K562 (cell line): Measurements from ENCODE around the gene MFSD12. TPM values are rescaled to one million over a fixed set of nuclear protein-coding genes. Genes with fewer than 3 reads are reported as not detected.

Experiments
- ARNT ChIP-seq, 2 experiments: fragments of 450-650 bp; IDR thresholded peaks; 2 replicates each; pipeline ENCODE4 v1.6.1; 2016; ENCODE audit warnings: mild to moderate bottlenecking in 1 of 2
- BACH1 ChIP-seq: fragments of 200-800 bp; sonication (Bioruptor generic); IDR thresholded peaks from 2 replicates; pipeline ENCODE4 v1.6.1; 2016; ENCODE audit warnings: missing genetic modification characterization, missing compliant biosample characterization
- BDP1 ChIP-seq: IDR thresholded peaks from 3 replicates; pipeline ENCODE4 v1.6.1; 2011; ENCODE audit not compliant: insufficient read length, insufficient read depth
- DPF2 ChIP-seq: fragments of 450-650 bp; IDR thresholded peaks from 2 replicates; pipeline ENCODE4 v1.6.1; 2016
- EP400 ChIP-seq: fragments of 450-650 bp; IDR thresholded peaks from 2 replicates; pipeline ENCODE4 v1.6.1; 2017; ENCODE audit warnings: antibody characterized with exemption, mild to moderate bottlenecking, moderate library complexity
- ETV6 ChIP-seq, 3 experiments: fragments of 150-350 bp in 1 of 3; sonication (generic) in 1 of 3; formaldehyde crosslinking in 1 of 3; IDR thresholded peaks; 2 replicates each; pipeline versions ENCODE4 v1.6.1 to v1.8.0; 2014 to 2022; ENCODE audit warnings: borderline replicate concordance in 2 of 3, low read depth in 2 of 3, antibody characterized with exemption in 1 of 3, low read length in 1 of 3, mild to moderate bottlenecking in 1 of 3, missing genetic modification reagents in 1 of 3
- FUS ChIP-seq: fragments of 200-400 bp; formaldehyde crosslinking; optimal IDR thresholded peaks from 2 replicates; pipeline ENCODE3; 2017; ENCODE audit warnings: low read depth, low read length
- HDAC1 ChIP-seq, 2 experiments: fragments of 450-650 bp; IDR thresholded peaks; 2 replicates each; pipeline ENCODE4 v1.6.1; 2016 to 2017; ENCODE audit warnings: inconsistent platforms in 1 of 2, mild to moderate bottlenecking in 1 of 2, moderate library complexity in 1 of 2
- MAFG ChIP-seq: fragments of 450-650 bp; conservative IDR thresholded peaks from 2 replicates; pipeline ENCODE4 v1.6.1; 2016; ENCODE audit warnings: missing genetic modification characterization, missing compliant biosample characterization
- MXD1 ChIP-seq: fragments of 250-450 bp; sonication (Bioruptor Pico); IDR thresholded peaks from 2 replicates; pipeline ENCODE4 v1.8.0; 2021; ENCODE audit warnings: borderline replicate concordance, mild to moderate bottlenecking, moderate library complexity; ENCODE audit not compliant: poor library complexity, severe bottlenecking
- MXI1 ChIP-seq: IDR thresholded peaks from 2 replicates; pipeline ENCODE4 v1.6.1; 2011; ENCODE audit warnings: low read depth, mild to moderate bottlenecking, improper control_type of control experiment, low read length
- NFATC3 ChIP-seq: fragments of 450-650 bp; IDR thresholded peaks from 2 replicates; pipeline ENCODE4 v1.6.1; 2017; ENCODE audit warnings: mild to moderate bottlenecking
- NKRF ChIP-seq: fragments of 450-650 bp; IDR thresholded peaks from 2 replicates; pipeline ENCODE4 v1.6.1; 2016; ENCODE audit warnings: borderline replicate concordance
- PRDM10 ChIP-seq: fragments of 450-650 bp; IDR thresholded peaks from 2 replicates; pipeline ENCODE4 v1.6.1; 2018; ENCODE audit not compliant: partially characterized antibody
- RAD21 ChIP-seq, 2 experiments: fragments of 250-450 bp in 1 of 2; fragments of 450-650 bp in 1 of 2; sonication (Bioruptor Pico) in 1 of 2; formaldehyde crosslinking in 1 of 2; IDR thresholded peaks in 1 of 2; conservative IDR thresholded peaks in 1 of 2; 2 replicates each; pipeline versions ENCODE4 v1.4.0 to v1.8.0; 2020 to 2022; ENCODE audit warnings: mild to moderate bottlenecking in 2 of 2, moderate library complexity in 1 of 2
- RBBP5 ChIP-seq: fragments of 200-600 bp; sonication (generic); IDR thresholded peaks from 2 replicates; pipeline ENCODE4 v1.6.1; 2012; ENCODE audit warnings: borderline replicate concordance, mild to moderate bottlenecking, low read length, control low read depth, inconsistent platforms; ENCODE audit not compliant: insufficient read depth, poor library complexity, severe bottlenecking
- RBM34 ChIP-seq: fragments of 200-400 bp; formaldehyde crosslinking; IDR thresholded peaks from 2 replicates; pipeline ENCODE4 v1.6.1; 2018; ENCODE audit warnings: low read length, borderline replicate concordance; ENCODE audit not compliant: insufficient read depth
- SMARCB1 ChIP-seq: IDR thresholded peaks from 2 replicates; pipeline ENCODE4 v1.6.1; 2011; ENCODE audit warnings: improper control_type of control experiment, low read depth; ENCODE audit not compliant: insufficient read length
- SRF ChIP-seq, 2 experiments: fragments of 250-450, 450-650 bp in 1 of 2; sonication (Bioruptor Pico) in 1 of 2; sonication (generic) in 1 of 2; formaldehyde crosslinking; IDR thresholded peaks; 2 replicates each; pipeline versions ENCODE4 v1.5.0 to v1.5.1; 2020 to 2022; ENCODE audit warnings: mild to moderate bottlenecking in 1 of 2, missing genetic modification reagents in 1 of 2
- ZKSCAN8 ChIP-seq: fragments of 200-800 bp; sonication (Bioruptor generic); IDR thresholded peaks from 2 replicates; pipeline ENCODE4 v1.6.1; 2016; ENCODE audit warnings: missing genetic modification characterization, missing compliant biosample characterization
- ZNF696 ChIP-seq: fragments of 250-450 bp; sonication (Bioruptor Pico); conservative IDR thresholded peaks from 2 replicates; pipeline ENCODE4 v1.4.0; 2020; ENCODE audit warnings: mild to moderate bottlenecking, moderate library complexity
- polyA plus RNA-seq, 8 experiments: library from polyadenylated mRNA; depleted of rRNA in 4 of 8; stranded (reverse) in 5 of 8; unstranded in 3 of 8; fragments of >200 nt; fragmentation: Nextera tagmentation in 2 of 8; fragmentation: Illumina TruSeq in 1 of 8; extraction: Ambion mirVana in 2 of 8; extraction: Trizol in 1 of 8; gene quantifications; 2 replicates each; pipeline versions ENCODE4 v1.2.1 to v1.2.3, GENCODE V29; 2011 to 2014; ENCODE audit warnings: inconsistent platforms in 1 of 8, missing spikeins in 1 of 8
- total RNA-seq, 7 experiments: library from RNA; depleted of rRNA in 6 of 7; stranded (reverse); fragments of >200 nt in 6 of 7; fragmentation: Illumina TruSeq in 2 of 7; extraction: Trizol in 2 of 7; gene quantifications; 2 replicates each; pipeline versions ENCODE4 v1.2.1 to v1.2.3, GENCODE V29; 2011 to 2021; ENCODE audit warnings: low replicate concordance in 1 of 7

The MFSD12 gene
- total and polyA plus RNA-seq, 9 of the 15 experiments (the other 6 are each of a cell fraction or from before 2014, with no cell fraction given): 0.69 to 112 (median 31.8) TPM

GRCh38 chr19:3580156-3580934 is 23.0 kb upstream of the MFSD12 start (continued):
- TF ChIP-seq MXD1 (CRISPR knock-in tag): no peak
- TF ChIP-seq ARNT (IDR thresholded peaks at IDR 0.05): no peak; a peak in 1 of 4 replicates
- 0 out of 2 replicates have a peak, but pooled peaks have one; percentile 22 for TF ChIP-seq NKRF
- no peak for TF ChIP-seq ZNF696 (CRISPR knock-in tag)
- TF ChIP-seq RBM34: no peak
- no peak for TF ChIP-seq BDP1
- no peak for TF ChIP-seq PRDM10
- TF ChIP-seq NFATC3: peak; percentile 80; the same call in 1 of the 2 replicates
- TF ChIP-seq RBBP5: no peak
- TF ChIP-seq ETV6 (IDR thresholded peaks at IDR 0.05; ENCODE audit: borderline replicate concordance in 1 of 2, low read depth in 2 of 2, low read length in 1 of 2): no peak
- no peak for TF ChIP-seq ETV6 (CRISPR knock-in tag; IDR thresholded peaks at IDR 0.05; ENCODE audit: borderline replicate concordance)
- peak; percentile 44 for TF ChIP-seq EP400
- peak in 1 of 2 experiments; percentile 14; a peak in 1 of 4 replicates for TF ChIP-seq RAD21 (CRISPR knock-in tag; conservative IDR thresholded peaks at IDR 0.05 in 1 of 2, IDR thresholded peaks at IDR 0.05 in 1 of 2)
- TF ChIP-seq DPF2: peak; percentile 90
- no peak for TF ChIP-seq BACH1 (tag)
- TF ChIP-seq HDAC1 (IDR thresholded peaks at IDR 0.05): peak in 1 of 2 experiments; percentile 91; a peak in 2 of 4 replicates
- TF ChIP-seq ZKSCAN8 (CRISPR knock-in tag): no peak
- TF ChIP-seq MXI1: no peak
- TF ChIP-seq SMARCB1: no peak
- TF ChIP-seq MAFG (tag): peak; percentile 78
- TF ChIP-seq SRF (CRISPR knock-in tag; IDR thresholded peaks at IDR 0.05): peak in 1 of 2 experiments; percentile 66; a peak in 1 of 4 replicates
- no peak for TF ChIP-seq FUS
